ENCODE results near the gene INSRR. TPM values are rescaled to one million over a fixed set of nuclear protein-coding genes. Genes with fewer than 3 reads are reported as not detected.

The INSRR gene
- total and polyA plus RNA-seq, 2 of the 8 experiments (the other 6 are each of a cell fraction or from before 2014, with no cell fraction given) = 0.02 TPM; not detected in 1

- H3K4ac ChIP-seq (replicated peaks; ENCODE audit: insufficient read length, low read depth, low read length) = no peak overlapping the region
- peaks cover 0 to 3% of the 10 kb centered on the region in 2 experiments for H4K20me1 ChIP-seq (replicated peaks in 1 of 2; ENCODE audit: control insufficient read depth in 1 of 2, insufficient read depth in 2 of 2, low read length in 2 of 2)
- H3K9me3 ChIP-seq (ENCODE audit: insufficient read depth in 2 of 2, low read depth in 1 of 2, low read length in 1 of 2) = no peaks in the 10 kb centered on the region
- H3K36me3 ChIP-seq (ENCODE audit: control insufficient read depth in 2 of 4, insufficient read depth in 4 of 4, low read length in 3 of 4) = no peaks in the 10 kb centered on the region
- no peak overlapping the region for H3K23ac ChIP-seq (ENCODE audit: insufficient read length)
- no peak overlapping the region for H3K18ac ChIP-seq (ENCODE audit: extremely low read depth, low read length)
- H3K23me2 ChIP-seq (ENCODE audit: low read depth, low read length) = 0 out of 2 replicates have a peak, but pooled peaks cover 2% of the 10 kb centered on the region
- H2AK5ac ChIP-seq (ENCODE audit: low read depth, low read length) = no peak overlapping the region
- WGBS, 2 experiments (ENCODE audit: extremely low coverage in 1 of 2, insufficient coverage in 1 of 2, insufficient read length in 1 of 2, insufficient replicate concordance in 2 of 2, low coverage in 1 of 2, low lambda C conversion rate in 2 of 2, missing lambda C conversion rate in 1 of 2) = 64% methylated on average over 4 of the region's 4 CpGs; no CpG with 5 or more reads in 1 of the 2 experiments
- H2AFZ ChIP-seq (ENCODE audit: low read length) = no peak overlapping the region
- no peak overlapping the region for H3K14ac ChIP-seq (ENCODE audit: insufficient read length)
- H3K4me3 ChIP-seq (ENCODE audit: extremely low read depth in 1 of 4, insufficient read depth in 2 of 4, low read depth in 3 of 4, low read length in 4 of 4) = no peak overlapping the region
- H3K4me1 ChIP-seq (replicated peaks in 1 of 4; ENCODE audit: control insufficient read depth in 3 of 4, insufficient read depth in 4 of 4, low read length in 3 of 4) = peaks cover 6 to 28% (median 11%) of the 10 kb centered on the region in 4 experiments
- H4K91ac ChIP-seq (replicated peaks; ENCODE audit: insufficient read length, low read length) = no peak overlapping the region
- POLR2A ChIA-PET (ENCODE audit: partially characterized antibody) = no interaction called here
- DNase-seq (ENCODE audit: low read depth in 1 of 2, low spot score in 2 of 2) = no peak
- no peak overlapping the region for H3K4me2 ChIP-seq (ENCODE audit: insufficient read depth in 1 of 2, low read depth in 2 of 2, low read length in 2 of 2)
- no peak overlapping the region for H2BK12ac ChIP-seq (ENCODE audit: low read depth, low read length)
- H3K27ac ChIP-seq (ENCODE audit: low read depth, low read length) = no peak overlapping the region
- H2BK20ac ChIP-seq (ENCODE audit: low read length) = no peak overlapping the region
- H4K5ac ChIP-seq (ENCODE audit: insufficient read length, low read depth, low read length) = no peak overlapping the region
- H3K79me1 ChIP-seq (ENCODE audit: low read depth, low read length) = no peaks in the 10 kb centered on the region
- no peak for FAIRE-seq
- no peak overlapping the region for H2BK5ac ChIP-seq (ENCODE audit: low read depth, low read length)
- no peak overlapping the region for H3K9ac ChIP-seq (replicated peaks in 1 of 4; ENCODE audit: extremely low read depth in 1 of 4, low read depth in 3 of 4, low read length in 3 of 4)
- H2BK120ac ChIP-seq (replicated peaks; ENCODE audit: low read depth, low read length) = no peak overlapping the region
- no peaks in the 10 kb centered on the region for H3K79me2 ChIP-seq (ENCODE audit: control insufficient read depth in 1 of 2, insufficient read depth in 2 of 2, low read length in 2 of 2)
- H3K56ac ChIP-seq (replicated peaks; ENCODE audit: insufficient read length, low read depth, low read length) = no peak overlapping the region
- no peak overlapping the region for H2BK15ac ChIP-seq (ENCODE audit: low read length)
- H3K27me3 ChIP-seq (replicated peaks in 1 of 4; ENCODE audit: control insufficient read depth in 3 of 4, extremely low read depth in 1 of 4, insufficient read depth in 3 of 4, low read length in 3 of 4) = peaks cover 0 to 35% (median 27%) of the 10 kb centered on the region in 4 experiments; a peak in 6 of 7 replicates
- CTCF ChIA-PET (ENCODE audit: partially characterized antibody) = interaction anchor here (0.7 to 31.4 kb wide), 11 partner anchors 8 to 220 kb away, joined by 3 to 719 read pairs (median 4); partner anchors contain the start of genes INSRR, LRRC71, NTRK1 and PEAR1
- no peak overlapping the region for H4K8ac ChIP-seq (ENCODE audit: extremely low read depth, insufficient read depth, low read length)
- TF ChIP-seq SP2 (IDR thresholded peaks at IDR 0.05; ENCODE audit: low read length) (no peak), POLR2AphosphoS5 (IDR thresholded peaks at IDR 0.05; ENCODE audit: low read depth, low read length) (no peak), SP1 (IDR thresholded peaks at IDR 0.05; ENCODE audit: low read depth, low read length) (no peak), ASH2L (IDR thresholded peaks at IDR 0.05; ENCODE audit: low read length) (no peak), SRF (IDR thresholded peaks at IDR 0.05; ENCODE audit: low read depth, low read length) (no peak), BRCA1 (IDR thresholded peaks at IDR 0.05; ENCODE audit: low read depth, low read length) (no peak), SAP30 (IDR thresholded peaks at IDR 0.05; ENCODE audit: insufficient read depth, insufficient replicate concordance, low read length) (no peak), SIRT6 (IDR thresholded peaks at IDR 0.05; ENCODE audit: low read length) (no peak), RFX5 (IDR thresholded peaks at IDR 0.05; ENCODE audit: borderline replicate concordance, low read depth, low read length) (no peak), TCF12 (IDR thresholded peaks at IDR 0.05; ENCODE audit: low read depth, low read length) (no peak), SIN3A (conservative IDR thresholded peaks at IDR 0.05 in 1 of 2, IDR thresholded peaks at IDR 0.05 in 1 of 2; ENCODE audit: low read depth in 1 of 2, low read length in 2 of 2) (no peak), MAX (IDR thresholded peaks at IDR 0.05) (no peak), SIX5 (IDR thresholded peaks at IDR 0.05; ENCODE audit: low read depth, low read length) (no peak), ZNF274 (IDR thresholded peaks at IDR 0.05; ENCODE audit: borderline replicate concordance, extremely low read depth, low read length) (no peak), MAFK (IDR thresholded peaks at IDR 0.05; ENCODE audit: low read depth, low read length) (no peak), JUN (IDR thresholded peaks at IDR 0.05; ENCODE audit: low read depth, low read length) (no peak)
Measured at GRCh38 chr1:156881663-156882062, 22.7 kb upstream of the INSRR start.
